GM21717 (cell line): Measurements from ENCODE around the gene MYO3B.
"Not testable (repeated sequence)": the region's sequence is repeated elsewhere in the genome, so short reads cannot be mapped to it uniquely, and the experiment has no call there.

ENCODE experiments used
- ATAC-seq: cut with Tn5 transposase; IDR thresholded peaks from one replicate; pipeline ENCODE4 v1.9.1; 2021; ENCODE audit warnings: mild to moderate bottlenecking, moderate library complexity; ENCODE audit not compliant: unreplicated experiment

The MYO3B gene

GRCh38 chr2:170587922-170588321 is 410.0 kb downstream of the MYO3B start:
- ATAC-seq: no peak

DNA sequence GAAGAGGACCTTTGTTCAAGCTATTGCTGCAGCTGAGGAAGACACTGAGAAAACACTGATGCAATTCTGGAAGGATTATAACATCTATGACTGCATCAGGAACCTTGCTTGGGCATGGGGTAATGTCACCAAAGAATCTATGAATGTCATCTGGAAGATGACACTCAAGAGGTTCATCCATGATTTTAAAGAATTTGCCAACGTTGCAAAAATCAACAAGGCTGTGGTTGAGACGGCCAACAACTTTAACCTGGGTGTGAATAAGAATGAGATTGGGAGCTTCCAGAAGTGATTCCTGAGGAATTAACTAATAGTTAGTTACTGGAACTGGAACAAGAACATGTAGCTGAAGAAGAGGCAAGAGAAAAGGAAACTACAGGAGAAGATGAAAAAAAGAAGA is 410.8 kb downstream of the MYO3B start:
- no peak for ATAC-seq

GRCh38 chr2:170596576-170596975 is 418.6 kb downstream of the MYO3B start:
- no peak for ATAC-seq

DNA sequence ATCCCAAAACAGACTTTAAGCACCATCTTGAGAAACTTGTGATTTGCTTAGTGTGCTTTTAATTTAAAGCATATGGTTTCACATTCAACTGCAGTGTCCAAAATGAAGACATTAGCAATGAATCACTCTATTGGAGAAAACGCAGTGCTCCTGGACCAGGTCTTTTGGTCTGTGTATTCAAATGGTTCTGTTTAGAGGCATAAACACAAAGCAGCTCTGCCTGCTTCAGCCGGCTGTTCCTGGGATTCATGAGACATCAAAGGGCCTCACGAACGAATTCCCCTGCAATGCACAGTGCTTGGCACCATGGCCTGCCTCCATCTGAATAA is 420.1 kb downstream of the MYO3B start:
- no peak for ATAC-seq

DNA sequence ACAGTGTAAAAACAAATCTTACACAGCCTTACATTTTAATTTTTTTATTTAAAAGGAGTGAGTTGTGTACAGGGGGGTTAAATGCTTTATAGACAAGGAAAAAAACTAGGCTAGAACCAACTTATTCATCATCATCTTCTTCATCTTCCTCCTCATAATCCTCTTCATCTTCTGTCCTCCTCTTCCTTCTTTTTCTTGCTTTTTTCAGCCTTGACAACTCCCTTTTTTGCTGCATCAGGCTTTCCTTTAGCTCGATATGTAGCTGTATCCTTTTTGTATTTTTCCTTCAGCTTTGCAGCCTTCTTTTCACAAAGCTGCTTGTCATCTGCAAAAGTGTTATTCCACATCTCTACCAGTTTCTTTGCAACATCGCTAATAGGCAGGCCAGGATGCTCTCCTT is 423.5 kb downstream of the MYO3B start:
- no peak for ATAC-seq

DNA sequence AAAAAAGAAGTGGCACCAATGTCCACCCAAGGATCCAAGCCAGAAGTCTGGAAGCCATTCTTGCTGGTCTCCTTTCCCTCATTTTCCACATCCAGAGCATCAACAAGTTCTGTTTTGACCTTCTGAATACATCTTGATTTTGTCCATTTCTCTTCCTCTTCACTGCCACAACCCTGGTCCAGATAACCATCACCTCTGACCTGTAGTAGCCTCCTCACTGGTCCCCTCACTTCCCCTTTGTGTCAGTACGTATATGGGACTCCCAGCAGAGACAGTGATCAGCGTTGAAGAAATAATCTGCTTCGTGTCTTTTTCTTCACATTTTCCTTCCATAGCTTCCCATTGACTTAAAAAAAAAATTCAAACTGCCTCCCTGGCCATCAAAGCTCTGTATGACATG is 427.9 kb downstream of the MYO3B start:
- no peak for ATAC-seq

GRCh38 chr2:170607171-170607570 is 429.2 kb downstream of the MYO3B start:
- no peak for ATAC-seq

- no peak for ATAC-seq
Measured at GRCh38 chr2:170610615-170611014, 432.7 kb downstream of the MYO3B start.

DNA sequence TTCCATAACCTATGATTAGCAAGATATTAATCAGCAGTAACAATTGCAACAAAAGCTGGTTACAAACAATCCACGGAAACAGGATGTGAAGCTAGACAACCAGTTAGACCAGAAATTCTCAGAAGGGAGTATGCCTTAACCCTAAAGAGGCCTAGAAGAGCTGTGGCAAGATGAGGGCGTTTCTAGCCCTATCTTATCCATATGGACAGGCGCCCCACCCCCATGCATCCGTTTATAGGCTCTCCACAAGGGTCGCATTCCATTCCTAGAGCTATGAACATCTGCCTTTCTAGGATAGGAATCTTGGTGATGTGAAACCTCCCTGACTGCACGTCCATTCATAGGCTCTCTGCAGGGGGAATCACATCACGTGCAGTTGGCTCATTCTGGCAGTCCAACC is 441.0 kb downstream of the MYO3B start:
- ATAC-seq: not testable (repeated sequence)

- ATAC-seq: not testable (repeated sequence)
Measured at GRCh38 chr2:170635094-170635493, 457.1 kb downstream of the MYO3B start.

DNA sequence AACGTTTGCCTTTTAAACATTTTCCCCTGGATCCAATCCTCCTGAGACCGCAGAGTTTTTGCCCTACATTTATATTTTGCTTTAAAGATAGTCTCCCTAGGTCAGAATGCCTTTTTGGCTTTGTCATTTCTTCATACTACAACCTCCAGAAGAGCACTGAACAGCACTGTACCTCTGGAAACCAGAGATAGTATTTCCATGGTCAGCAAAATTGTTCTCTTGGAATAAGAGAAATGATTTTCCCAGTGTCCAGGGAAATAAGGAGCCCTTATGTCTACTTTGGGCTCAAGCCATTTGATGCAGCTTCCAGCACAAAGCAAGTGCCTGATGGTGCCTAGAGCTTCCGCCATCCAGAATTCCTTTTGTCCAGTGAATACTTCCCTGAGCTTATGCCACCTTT is 461.7 kb downstream of the MYO3B start:
- ATAC-seq: no peak

DNA sequence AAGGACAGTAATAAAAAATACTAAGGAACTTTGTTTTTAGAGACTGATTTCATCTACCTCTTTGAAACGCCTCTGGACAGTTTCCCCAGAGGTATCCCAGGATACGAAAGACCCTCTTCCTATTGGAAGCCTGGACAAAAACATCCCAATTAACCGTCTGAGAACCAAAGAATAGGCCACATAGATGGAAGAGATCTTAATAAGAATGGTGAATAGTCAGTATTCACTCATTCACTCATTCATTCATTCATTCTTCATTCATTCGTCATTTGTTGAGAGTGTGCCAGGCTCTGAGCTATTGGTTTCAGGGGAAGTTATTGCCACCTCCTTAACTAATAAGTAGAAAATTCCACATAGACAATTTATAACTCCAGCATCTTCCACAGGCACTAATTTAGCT is 464.0 kb downstream of the MYO3B start:
- ATAC-seq: no peak

GRCh38 chr2:170643346-170643745 is 465.4 kb downstream of the MYO3B start:
- no peak for ATAC-seq

- ATAC-seq: no peak
Measured at GRCh38 chr2:170647741-170648436, 469.9 kb downstream of the MYO3B start.

- ATAC-seq: no peak
Measured at GRCh38 chr2:170651624-170652325, 473.8 kb downstream of the MYO3B start.

- no peak for ATAC-seq
Measured at GRCh38 chr2:170652637-170653417, 474.9 kb downstream of the MYO3B start.

DNA sequence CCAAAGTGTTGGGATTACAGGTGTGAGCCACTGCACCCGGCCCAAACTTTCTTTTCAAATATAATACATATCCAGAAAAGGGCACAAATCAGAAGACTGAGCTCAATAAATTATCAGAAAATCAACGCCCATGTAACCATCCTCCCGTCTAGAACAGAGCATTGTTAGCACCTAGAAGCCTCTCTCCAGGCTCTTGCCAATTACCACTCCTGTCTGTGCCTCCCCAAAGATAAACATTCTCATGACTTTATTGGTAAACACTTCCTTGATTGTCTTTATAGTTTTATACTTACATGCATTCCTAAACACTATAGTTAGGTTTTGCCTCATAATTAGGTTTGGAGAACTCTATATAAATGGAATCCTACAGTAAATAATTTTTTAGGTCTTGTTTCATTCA is 478.7 kb downstream of the MYO3B start:
- ATAC-seq: no peak

- ATAC-seq: no peak
Measured at GRCh38 chr2:170660409-170660808, 482.5 kb downstream of the MYO3B start.

DNA sequence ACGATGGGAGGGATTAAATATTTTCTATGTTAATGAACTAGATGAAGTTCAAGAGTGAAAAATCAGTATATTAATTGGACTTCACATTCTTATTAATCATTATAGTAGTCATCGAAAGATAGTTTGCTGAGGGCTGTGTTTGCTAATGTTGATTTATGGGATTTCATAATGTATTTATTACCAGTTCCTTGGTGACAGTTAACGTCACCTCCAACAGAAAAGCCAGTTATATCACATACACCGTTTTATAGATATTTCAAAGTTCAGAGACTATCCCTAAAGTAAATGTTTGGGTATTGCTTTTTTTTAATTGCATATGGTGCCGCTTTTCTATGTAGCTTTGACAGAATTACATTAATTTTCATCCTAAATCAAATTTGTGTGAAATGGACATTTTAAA is 487.8 kb downstream of the MYO3B start:
- ATAC-seq: no peak

DNA sequence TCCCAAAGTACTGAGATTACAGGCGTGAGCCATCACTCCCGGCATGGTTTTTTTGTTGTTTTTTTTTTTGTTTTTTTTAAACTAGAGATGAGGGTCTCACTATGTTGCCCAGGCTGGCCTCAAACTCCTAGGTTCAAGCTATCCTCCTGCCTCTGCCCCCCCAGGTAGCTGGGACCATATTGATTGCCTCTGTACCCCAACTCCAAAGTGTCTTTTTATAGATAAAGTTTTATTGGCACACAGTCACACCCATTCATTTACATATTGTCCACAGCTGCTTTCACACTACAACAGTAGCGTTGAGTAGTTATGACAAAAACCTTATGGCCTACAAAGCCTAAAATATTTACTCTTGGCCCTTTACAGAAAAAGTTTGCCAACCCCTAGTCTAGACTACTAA is 492.0 kb downstream of the MYO3B start:
- ATAC-seq: no peak

DNA sequence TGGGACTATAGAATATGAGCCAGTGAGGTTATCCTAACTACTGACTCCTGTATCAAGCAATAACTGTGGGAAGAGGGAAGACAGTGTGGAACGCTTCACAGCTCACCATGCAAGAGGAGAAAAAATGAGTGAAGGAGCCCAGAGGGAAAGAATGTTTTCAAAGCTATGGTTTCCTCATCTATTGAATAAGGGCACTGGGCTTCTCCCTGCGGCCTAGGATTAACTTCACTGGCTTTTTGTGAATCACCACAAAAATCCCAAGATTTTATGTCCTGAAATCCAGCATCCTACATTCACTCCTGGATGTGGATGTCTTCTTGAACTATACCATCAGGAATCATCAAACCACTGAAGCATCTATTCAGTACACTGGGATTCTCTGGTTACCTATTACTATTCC is 492.7 kb downstream of the MYO3B start:
- ATAC-seq: no peak

- no peak for ATAC-seq
Measured at GRCh38 chr2:170671079-170671478, 493.1 kb downstream of the MYO3B start.
